ENCODE results near the gene PDE8A.

DNA sequence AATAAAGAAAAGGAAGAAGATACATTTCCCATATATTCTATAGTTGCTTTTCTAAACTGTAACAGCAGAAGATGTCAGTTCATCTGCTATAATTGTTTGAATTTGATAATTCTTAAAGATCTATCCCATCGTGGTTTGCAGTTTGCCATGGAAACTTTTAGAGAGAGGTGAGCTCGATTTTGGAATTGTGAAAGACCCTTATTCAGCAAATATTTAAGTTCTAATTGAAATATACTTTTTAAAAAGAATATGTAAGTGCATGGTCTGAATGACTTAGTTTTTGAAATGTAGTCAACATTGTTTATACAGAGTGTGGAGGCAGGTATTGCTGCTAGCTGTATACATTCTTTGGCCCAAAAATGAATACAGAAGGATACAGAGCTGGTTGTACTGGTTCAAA is 127.7 kb downstream of the PDE8A start:
- no peak for TF ChIP-seq EP300 (IDR thresholded peaks at IDR 0.05)
- TF ChIP-seq, protein P1, sequence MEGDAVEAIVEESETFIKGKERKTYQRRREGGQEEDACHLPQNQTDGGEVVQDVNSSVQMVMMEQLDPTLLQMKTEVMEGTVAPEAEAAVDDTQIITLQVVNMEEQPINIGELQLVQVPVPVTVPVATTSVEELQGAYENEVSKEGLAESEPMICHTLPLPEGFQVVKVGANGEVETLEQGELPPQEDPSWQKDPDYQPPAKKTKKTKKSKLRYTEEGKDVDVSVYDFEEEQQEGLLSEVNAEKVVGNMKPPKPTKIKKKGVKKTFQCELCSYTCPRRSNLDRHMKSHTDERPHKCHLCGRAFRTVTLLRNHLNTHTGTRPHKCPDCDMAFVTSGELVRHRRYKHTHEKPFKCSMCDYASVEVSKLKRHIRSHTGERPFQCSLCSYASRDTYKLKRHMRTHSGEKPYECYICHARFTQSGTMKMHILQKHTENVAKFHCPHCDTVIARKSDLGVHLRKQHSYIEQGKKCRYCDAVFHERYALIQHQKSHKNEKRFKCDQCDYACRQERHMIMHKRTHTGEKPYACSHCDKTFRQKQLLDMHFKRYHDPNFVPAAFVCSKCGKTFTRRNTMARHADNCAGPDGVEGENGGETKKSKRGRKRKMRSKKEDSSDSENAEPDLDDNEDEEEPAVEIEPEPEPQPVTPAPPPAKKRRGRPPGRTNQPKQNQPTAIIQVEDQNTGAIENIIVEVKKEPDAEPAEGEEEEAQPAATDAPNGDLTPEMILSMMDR (IDR thresholded peaks at IDR 0.05) = no peak

Measured in tibial nerve (tissue), 4 donors.